Progenitor cell of endocrine pancreas (in vitro differentiated cells): ENCODE data around the gene OR8D2. TPM values are rescaled to one million over a fixed set of nuclear protein-coding genes. Genes with fewer than 3 reads are reported as not detected.

Experiments
- DNase-seq: peaks from one replicate; pipeline ENCODE4 v3.0.0; 2021; ENCODE audit warnings: low spot score; ENCODE audit not compliant: unreplicated experiment
- H3K27ac Mint-ChIP-seq: 2 replicates; pipeline ENCODE4 v1.8.0; 2021; ENCODE audit warnings: mild to moderate bottlenecking, moderate library complexity, mixed read lengths
- H3K27me3 Mint-ChIP-seq: 2 replicates; pipeline ENCODE4 v1.8.0; 2021; ENCODE audit warnings: mixed read lengths
- H3K36me3 Mint-ChIP-seq: 2 replicates; pipeline ENCODE4 v1.8.0; 2022; ENCODE audit warnings: mixed read lengths; ENCODE audit not compliant: insufficient read depth
- H3K4me1 Mint-ChIP-seq: 2 replicates; pipeline ENCODE4 v1.8.0; 2021; ENCODE audit warnings: low read depth, mixed read lengths
- H3K4me3 Mint-ChIP-seq: 2 replicates; pipeline ENCODE4 v1.8.0; 2021; ENCODE audit warnings: low read depth, mild to moderate bottlenecking, moderate library complexity, mixed read lengths
- H3K9me3 Mint-ChIP-seq: 2 replicates; pipeline ENCODE4 v1.8.0; 2021; ENCODE audit warnings: low read depth, mixed read lengths
- CTCF ChIP-seq: fragments of 200-600 bp; sonication (generic); IDR thresholded peaks from one replicate; pipeline ENCODE4 v1.5.0; 2021; ENCODE audit warnings: antibody characterized with exemption, mild to moderate bottlenecking; ENCODE audit not compliant: unreplicated experiment
- total RNA-seq: library from RNA; stranded (reverse); gene quantifications from 2 replicates; pipeline ENCODE4 v1.2.1, GENCODE V29; 2021

Gene OR8D2
- total RNA-seq, 1 donor from 2014 or later = not detected

GRCh38 chr11:124315052-124315451 lies 4.9 kb downstream of the OR8D2 start:
- peaks cover 6% of the 10 kb centered on the region for H3K27me3 Mint-ChIP-seq
- no peaks in the 10 kb centered on the region for H3K36me3 Mint-ChIP-seq
- peaks cover 3% of the 10 kb centered on the region for H3K4me1 Mint-ChIP-seq
- no peak overlapping the region for H3K27ac Mint-ChIP-seq
- no peak for DNase-seq
- H3K4me3 Mint-ChIP-seq = no peak overlapping the region
- H3K9me3 Mint-ChIP-seq = no peaks in the 10 kb centered on the region
- no peak for TF ChIP-seq CTCF

GRCh38 chr11:124313849-124314248 lies 6.1 kb downstream of the OR8D2 start, which contains the start of gene OR8D1:
TSS of gene OR8D1 (minus strand) at chr11:124313949. CDS start at chr11:124310766, 3,183 bp downstream.
- H3K27ac Mint-ChIP-seq = no peak within 1 kb of the TSS
- peaks cover 9% of the 10 kb centered on the region for H3K27me3 Mint-ChIP-seq
- no peaks in the 10 kb centered on the region for H3K4me1 Mint-ChIP-seq
- no peaks in the 10 kb centered on the region for H3K9me3 Mint-ChIP-seq
- no peaks in the 10 kb centered on the region for H3K36me3 Mint-ChIP-seq
- no peak for DNase-seq
- no peak for TF ChIP-seq CTCF
- H3K4me3 Mint-ChIP-seq = no peak within 1 kb of the TSS

GRCh38 chr11:124313131-124313530 lies 6.9 kb downstream of the OR8D2 start:
- TF ChIP-seq CTCF = no peak
- Mint-ChIP-seq H3K27me3 (peaks cover 10% of the 10 kb centered on the region), H3K4me1 (no peaks in the 10 kb centered on the region), H3K4me3 (no peak overlapping the region), H3K9me3 (no peaks in the 10 kb centered on the region), H3K27ac (no peak overlapping the region), H3K36me3 (no peaks in the 10 kb centered on the region)
- DNase-seq = no peak

GRCh38 chr11:124311670-124312069 lies 8.3 kb downstream of the OR8D2 start:
- Mint-ChIP-seq H3K27ac (no peak overlapping the region), H3K27me3 (peaks cover 7% of the 10 kb centered on the region), H3K4me3 (no peak overlapping the region), H3K9me3 (no peaks in the 10 kb centered on the region), H3K36me3 (no peaks in the 10 kb centered on the region), H3K4me1 (no peaks in the 10 kb centered on the region)
- DNase-seq = no peak
- no peak for TF ChIP-seq CTCF

- no peaks in the 10 kb centered on the region for H3K9me3 Mint-ChIP-seq
- peaks cover 7% of the 10 kb centered on the region for H3K27me3 Mint-ChIP-seq
- no peak for DNase-seq
- TF ChIP-seq CTCF = no peak
- H3K4me1 Mint-ChIP-seq = no peaks in the 10 kb centered on the region
- no peak overlapping the region for H3K27ac Mint-ChIP-seq
- no peaks in the 10 kb centered on the region for H3K36me3 Mint-ChIP-seq
- H3K4me3 Mint-ChIP-seq = no peak overlapping the region
Measured at GRCh38 chr11:124311269-124311668, 8.7 kb downstream of the OR8D2 start.
